ENCODE results near the gene GTF2F2.

DNA sequence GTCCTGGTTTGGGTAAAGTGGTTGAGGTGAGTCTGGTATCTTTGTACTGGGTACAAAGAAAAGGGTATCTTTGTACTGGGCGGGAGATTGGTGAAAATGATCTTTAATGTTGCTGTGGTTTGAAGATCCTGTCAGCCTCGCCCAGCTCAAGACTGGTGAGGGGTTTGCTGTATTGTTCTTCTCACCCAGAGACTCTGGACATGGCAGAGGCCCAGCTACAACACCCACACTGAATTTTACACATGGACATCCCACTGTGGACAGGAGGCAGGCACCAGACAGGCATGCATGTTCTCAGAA lies 177.8 kb downstream of the GTF2F2 start:
- no peak for TF ChIP-seq CTCF (IDR thresholded peaks at IDR 0.05)
- TF ChIP-seq, protein P1, sequence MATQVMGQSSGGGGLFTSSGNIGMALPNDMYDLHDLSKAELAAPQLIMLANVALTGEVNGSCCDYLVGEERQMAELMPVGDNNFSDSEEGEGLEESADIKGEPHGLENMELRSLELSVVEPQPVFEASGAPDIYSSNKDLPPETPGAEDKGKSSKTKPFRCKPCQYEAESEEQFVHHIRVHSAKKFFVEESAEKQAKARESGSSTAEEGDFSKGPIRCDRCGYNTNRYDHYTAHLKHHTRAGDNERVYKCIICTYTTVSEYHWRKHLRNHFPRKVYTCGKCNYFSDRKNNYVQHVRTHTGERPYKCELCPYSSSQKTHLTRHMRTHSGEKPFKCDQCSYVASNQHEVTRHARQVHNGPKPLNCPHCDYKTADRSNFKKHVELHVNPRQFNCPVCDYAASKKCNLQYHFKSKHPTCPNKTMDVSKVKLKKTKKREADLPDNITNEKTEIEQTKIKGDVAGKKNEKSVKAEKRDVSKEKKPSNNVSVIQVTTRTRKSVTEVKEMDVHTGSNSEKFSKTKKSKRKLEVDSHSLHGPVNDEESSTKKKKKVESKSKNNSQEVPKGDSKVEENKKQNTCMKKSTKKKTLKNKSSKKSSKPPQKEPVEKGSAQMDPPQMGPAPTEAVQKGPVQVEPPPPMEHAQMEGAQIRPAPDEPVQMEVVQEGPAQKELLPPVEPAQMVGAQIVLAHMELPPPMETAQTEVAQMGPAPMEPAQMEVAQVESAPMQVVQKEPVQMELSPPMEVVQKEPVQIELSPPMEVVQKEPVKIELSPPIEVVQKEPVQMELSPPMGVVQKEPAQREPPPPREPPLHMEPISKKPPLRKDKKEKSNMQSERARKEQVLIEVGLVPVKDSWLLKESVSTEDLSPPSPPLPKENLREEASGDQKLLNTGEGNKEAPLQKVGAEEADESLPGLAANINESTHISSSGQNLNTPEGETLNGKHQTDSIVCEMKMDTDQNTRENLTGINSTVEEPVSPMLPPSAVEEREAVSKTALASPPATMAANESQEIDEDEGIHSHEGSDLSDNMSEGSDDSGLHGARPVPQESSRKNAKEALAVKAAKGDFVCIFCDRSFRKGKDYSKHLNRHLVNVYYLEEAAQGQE (IDR thresholded peaks at IDR 0.05; ENCODE audit: insufficient read depth in 1 of 2, low read depth in 2 of 2, low read length in 1 of 2) = no peak
- TF ChIP-seq SIN3A (IDR thresholded peaks at IDR 0.05; ENCODE audit: borderline replicate concordance, insufficient read depth, low read depth, low read length) = no peak
- TF ChIP-seq POLR2AphosphoS5 (IDR thresholded peaks at IDR 0.05; ENCODE audit: low read depth, low read length) = no peak
- TF ChIP-seq TCF7L2 (IDR thresholded peaks at IDR 0.05; ENCODE audit: low read depth, low read length) = no peak

All from Panc1 (cell line).